SK-N-SH treated with all-trans-retinoic acid at 6 μM for 48 hours (cell line): ENCODE measurements around the gene CILP.
"Not testable (repeated sequence)": the region's sequence is repeated elsewhere in the genome, so short reads cannot be mapped to it uniquely, and the experiment has no call there.

Experiments
- ATAC-seq: fragments of 200-7000 bp; cut with Tn5 transposase; 3 replicates; pipeline ENCODE4 v1.9.1; 2020; ENCODE audit warnings: mild to moderate bottlenecking, moderate library complexity
- ARNTL ChIP-seq: fragments of 450-650 bp; formaldehyde crosslinking; IDR thresholded peaks from 2 replicates; pipeline ENCODE4 v1.5.0; 2020; ENCODE audit warnings: low read depth, mild to moderate bottlenecking, moderate library complexity, borderline replicate concordance
- BACH2 ChIP-seq: fragments of 250-450 bp; sonication (Bioruptor Pico); IDR thresholded peaks from 2 replicates; pipeline ENCODE4 v1.9.0; 2021; ENCODE audit warnings: mild to moderate bottlenecking, borderline replicate concordance
- CSDC2 ChIP-seq: fragments of 250-450 bp; sonication (Bioruptor Pico); IDR thresholded peaks from 2 replicates; pipeline ENCODE4 v1.5.0; 2020; ENCODE audit warnings: mild to moderate bottlenecking, moderate library complexity
- ESRRG ChIP-seq: fragments of 250-450 bp; sonication (Bioruptor Pico); IDR thresholded peaks from 2 replicates; pipeline ENCODE4 v1.6.1; 2021; ENCODE audit warnings: mild to moderate bottlenecking
- GLIS3 ChIP-seq: fragments of 250-450 bp; sonication (Bioruptor Pico); IDR thresholded peaks from 2 replicates; pipeline ENCODE4 v1.5.0; 2020; ENCODE audit warnings: mild to moderate bottlenecking, moderate library complexity
- ISL1 ChIP-seq: fragments of 250-450 bp; sonication (Bioruptor Pico); IDR thresholded peaks from 2 replicates; pipeline ENCODE4 v2.1.2; 2022; ENCODE audit warnings: mild to moderate bottlenecking, moderate library complexity
- PPARA ChIP-seq: fragments of 250-450 bp; sonication (Bioruptor Pico); IDR thresholded peaks from 2 replicates; pipeline ENCODE4 v1.5.0; 2020; ENCODE audit warnings: mild to moderate bottlenecking, borderline replicate concordance
- RARB ChIP-seq: fragments of 250-450 bp; sonication (Bioruptor Pico); IDR thresholded peaks from 2 replicates; pipeline ENCODE4 v1.8.0; 2021; ENCODE audit warnings: mild to moderate bottlenecking, moderate library complexity
- SNAI2 ChIP-seq: fragments of 250-450 bp; sonication (Bioruptor Pico); IDR thresholded peaks from 2 replicates; pipeline ENCODE4 v1.5.0; 2020; ENCODE audit warnings: mild to moderate bottlenecking, moderate library complexity
- TCF4 ChIP-seq: fragments of 250-450 bp; sonication (Bioruptor Pico); IDR thresholded peaks from 2 replicates; pipeline ENCODE4 v1.8.0; 2021; ENCODE audit warnings: mild to moderate bottlenecking, moderate library complexity, borderline replicate concordance
- TOX ChIP-seq: fragments of 250-450 bp; sonication (Bioruptor Pico); IDR thresholded peaks from 2 replicates; pipeline ENCODE4 v1.8.0; 2021; ENCODE audit warnings: mild to moderate bottlenecking, moderate library complexity, borderline replicate concordance
- ZC3H10 ChIP-seq: fragments of 250-450 bp; sonication (Bioruptor Pico); IDR thresholded peaks from 2 replicates; pipeline ENCODE4 v1.5.1; 2021; ENCODE audit warnings: mild to moderate bottlenecking, moderate library complexity
- ZFP3 ChIP-seq: fragments of 250-450 bp; sonication (Bioruptor Pico); IDR thresholded peaks from 2 replicates; pipeline ENCODE4 v1.5.0; 2020; ENCODE audit warnings: mild to moderate bottlenecking, moderate library complexity
- ZFP30 ChIP-seq: fragments of 450-650 bp; formaldehyde crosslinking; IDR thresholded peaks from 2 replicates; pipeline ENCODE4 v1.5.0; 2022; ENCODE audit warnings: mild to moderate bottlenecking, moderate library complexity
- ZNF565 ChIP-seq: fragments of 450-650 bp; formaldehyde crosslinking; conservative IDR thresholded peaks from 2 replicates; pipeline ENCODE4 v1.5.0; 2020; ENCODE audit warnings: low read depth, mild to moderate bottlenecking, moderate library complexity
- ZNF70 ChIP-seq: fragments of 450-650 bp; formaldehyde crosslinking; IDR thresholded peaks from 2 replicates; pipeline ENCODE4 v1.5.0; 2020; ENCODE audit warnings: mild to moderate bottlenecking, moderate library complexity
- ZNF8 ChIP-seq: fragments of 450-650 bp; formaldehyde crosslinking; IDR thresholded peaks from 2 replicates; pipeline ENCODE4 v1.5.0; 2020; ENCODE audit warnings: mild to moderate bottlenecking, moderate library complexity
- TF ChIP-seq, protein P1 (sequence below): fragments of 250-450 bp; sonication (Bioruptor Pico); IDR thresholded peaks from 2 replicates; pipeline ENCODE4 v1.5.1; 2021; ENCODE audit warnings: mild to moderate bottlenecking, moderate library complexity
- TF ChIP-seq, protein P2 (sequence below): fragments of 250-450 bp; sonication (Bioruptor Pico); IDR thresholded peaks from 2 replicates; pipeline ENCODE4 v1.8.0; 2021; ENCODE audit warnings: low read depth, mild to moderate bottlenecking, moderate library complexity, borderline replicate concordance
- TF ChIP-seq, protein P3 (sequence below): fragments of 250-450 bp; sonication (Bioruptor Pico); IDR thresholded peaks from 2 replicates; pipeline ENCODE4 v1.8.0; 2020; ENCODE audit warnings: mild to moderate bottlenecking, moderate library complexity, borderline replicate concordance
- TF ChIP-seq, protein P4 (sequence below): fragments of 250-450 bp; sonication (Bioruptor Pico); IDR thresholded peaks from 2 replicates; pipeline ENCODE4 v1.5.0; 2020; ENCODE audit warnings: mild to moderate bottlenecking, moderate library complexity
- TF ChIP-seq, protein P5 (sequence below): fragments of 250-450 bp; sonication (Bioruptor Pico); IDR thresholded peaks from 2 replicates; pipeline ENCODE4 v1.5.1; 2020; ENCODE audit warnings: low read depth, mild to moderate bottlenecking, moderate library complexity

The CILP gene

DNA sequence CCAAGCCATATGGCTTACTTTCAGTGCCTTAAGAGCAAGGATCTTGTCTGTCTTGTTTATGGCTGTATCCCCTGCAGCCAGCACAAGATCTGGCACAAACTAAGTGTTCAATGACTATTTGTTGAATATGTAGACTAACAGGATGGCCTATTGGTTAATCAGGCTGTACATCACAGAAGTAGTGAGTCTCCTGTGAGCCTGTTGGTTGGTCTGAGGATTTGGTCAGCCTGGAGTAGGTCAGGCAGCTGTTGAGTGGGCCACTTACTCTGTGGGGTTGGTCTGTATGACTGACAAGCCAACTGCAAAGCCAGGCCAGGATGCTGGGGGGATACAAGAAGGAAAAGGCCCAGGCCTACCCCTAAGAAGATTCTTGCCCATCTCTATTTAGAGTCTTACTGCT, 33.4 kb upstream of the CILP start:
- TF ChIP-seq TOX (CRISPR knock-in tag) (no peak), PPARA (CRISPR knock-in tag) (no peak), GLIS3 (CRISPR knock-in tag) (no peak)
- no peak for ATAC-seq

DNA sequence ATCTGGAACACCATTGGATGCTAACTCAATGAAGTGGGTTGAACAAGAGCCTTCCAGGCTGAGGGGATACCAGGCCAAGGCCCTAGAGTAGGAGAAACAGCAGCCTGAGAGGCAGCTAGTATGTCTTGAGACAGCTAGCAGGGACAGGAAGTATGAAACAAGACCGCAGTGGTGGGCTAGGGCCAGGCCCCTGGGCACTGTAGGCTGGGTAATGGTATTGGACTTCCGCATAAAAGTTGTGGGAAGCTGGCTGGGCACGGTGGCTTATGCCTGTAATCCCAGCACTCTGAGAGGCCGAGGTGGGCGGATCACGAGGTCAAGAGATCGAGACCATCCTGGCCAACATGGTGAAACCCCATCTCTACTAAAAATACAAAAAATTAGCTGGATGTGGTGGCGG, 25.2 kb upstream of the CILP start:
- not testable (repeated sequence) for ATAC-seq

DNA sequence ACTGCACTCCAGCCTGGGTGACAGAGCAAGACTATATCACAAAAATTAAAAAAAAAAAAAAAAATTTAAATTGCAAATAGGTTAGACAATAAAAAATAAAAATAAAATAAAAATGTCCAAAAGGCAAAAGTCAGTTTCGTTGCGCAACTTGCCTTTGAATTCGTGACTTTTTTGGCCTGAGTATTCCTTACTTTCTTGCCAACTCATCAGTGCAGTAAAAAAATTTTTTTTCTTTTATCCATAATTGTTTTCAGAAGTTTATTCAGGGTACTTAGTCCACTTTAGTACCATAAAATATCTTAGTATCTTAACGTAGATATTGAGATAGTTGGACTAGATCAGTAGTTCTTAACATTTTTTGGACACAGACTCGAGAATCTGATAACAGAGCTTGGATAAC, 22.4 kb upstream of the CILP start:
- no peak for ATAC-seq
- no peak for TF ChIP-seq PPARA (CRISPR knock-in tag)
- TF ChIP-seq TOX (CRISPR knock-in tag): no peak
- no peak for TF ChIP-seq ESRRG
- no peak for TF ChIP-seq BACH2 (CRISPR knock-in tag)
- no peak for TF ChIP-seq ZFP3
- TF ChIP-seq ZNF70 (CRISPR knock-in tag): no peak
- TF ChIP-seq, protein P1, sequence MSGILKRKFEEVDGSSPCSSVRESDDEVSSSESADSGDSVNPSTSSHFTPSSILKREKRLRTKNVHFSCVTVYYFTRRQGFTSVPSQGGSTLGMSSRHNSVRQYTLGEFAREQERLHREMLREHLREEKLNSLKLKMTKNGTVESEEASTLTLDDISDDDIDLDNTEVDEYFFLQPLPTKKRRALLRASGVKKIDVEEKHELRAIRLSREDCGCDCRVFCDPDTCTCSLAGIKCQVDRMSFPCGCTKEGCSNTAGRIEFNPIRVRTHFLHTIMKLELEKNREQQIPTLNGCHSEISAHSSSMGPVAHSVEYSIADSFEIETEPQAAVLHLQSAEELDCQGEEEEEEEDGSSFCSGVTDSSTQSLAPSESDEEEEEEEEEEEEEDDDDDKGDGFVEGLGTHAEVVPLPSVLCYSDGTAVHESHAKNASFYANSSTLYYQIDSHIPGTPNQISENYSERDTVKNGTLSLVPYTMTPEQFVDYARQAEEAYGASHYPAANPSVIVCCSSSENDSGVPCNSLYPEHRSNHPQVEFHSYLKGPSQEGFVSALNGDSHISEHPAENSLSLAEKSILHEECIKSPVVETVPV (CRISPR knock-in tag): no peak
- no peak for TF ChIP-seq ZC3H10 (CRISPR knock-in tag)
- no peak for TF ChIP-seq ZFP30
- no peak for TF ChIP-seq ZNF8
- TF ChIP-seq ZNF565 (CRISPR knock-in tag): no peak

DNA sequence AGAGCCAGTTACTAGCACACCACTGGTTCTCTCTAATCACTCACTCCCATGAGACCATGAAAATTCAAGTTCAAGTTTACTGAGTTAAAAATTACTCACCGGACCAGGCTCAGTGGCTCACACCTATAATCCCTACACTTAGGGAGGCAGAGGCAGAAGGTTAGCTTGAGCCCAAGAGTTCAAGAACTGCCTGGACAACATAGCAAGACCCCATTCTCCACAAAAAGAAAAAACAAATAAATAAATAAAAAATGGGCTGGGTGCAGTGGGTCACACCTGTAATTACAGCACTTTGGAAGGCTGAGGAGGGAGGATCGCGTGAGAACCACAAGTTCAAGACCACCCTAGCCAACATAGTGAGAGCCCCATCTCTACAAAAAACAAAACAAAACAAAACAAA, 21.2 kb upstream of the CILP start:
- ATAC-seq: no peak
- TF ChIP-seq ISL1: no peak
- TF ChIP-seq ZNF70 (CRISPR knock-in tag): no peak
- no peak for TF ChIP-seq ZFP30
- TF ChIP-seq RARB: no peak
- TF ChIP-seq, protein P2, sequence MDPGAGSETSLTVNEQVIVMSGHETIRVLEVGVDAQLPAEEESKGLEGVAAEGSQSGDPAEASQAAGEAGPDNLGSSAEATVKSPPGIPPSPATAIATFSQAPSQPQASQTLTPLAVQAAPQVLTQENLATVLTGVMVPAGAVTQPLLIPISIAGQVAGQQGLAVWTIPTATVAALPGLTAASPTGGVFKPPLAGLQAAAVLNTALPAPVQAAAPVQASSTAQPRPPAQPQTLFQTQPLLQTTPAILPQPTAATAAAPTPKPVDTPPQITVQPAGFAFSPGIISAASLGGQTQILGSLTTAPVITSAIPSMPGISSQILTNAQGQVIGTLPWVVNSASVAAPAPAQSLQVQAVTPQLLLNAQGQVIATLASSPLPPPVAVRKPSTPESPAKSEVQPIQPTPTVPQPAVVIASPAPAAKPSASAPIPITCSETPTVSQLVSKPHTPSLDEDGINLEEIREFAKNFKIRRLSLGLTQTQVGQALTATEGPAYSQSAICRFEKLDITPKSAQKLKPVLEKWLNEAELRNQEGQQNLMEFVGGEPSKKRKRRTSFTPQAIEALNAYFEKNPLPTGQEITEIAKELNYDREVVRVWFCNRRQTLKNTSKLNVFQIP (CRISPR knock-in tag): no peak
- no peak for TF ChIP-seq PPARA (CRISPR knock-in tag)
- TF ChIP-seq, protein P3, sequence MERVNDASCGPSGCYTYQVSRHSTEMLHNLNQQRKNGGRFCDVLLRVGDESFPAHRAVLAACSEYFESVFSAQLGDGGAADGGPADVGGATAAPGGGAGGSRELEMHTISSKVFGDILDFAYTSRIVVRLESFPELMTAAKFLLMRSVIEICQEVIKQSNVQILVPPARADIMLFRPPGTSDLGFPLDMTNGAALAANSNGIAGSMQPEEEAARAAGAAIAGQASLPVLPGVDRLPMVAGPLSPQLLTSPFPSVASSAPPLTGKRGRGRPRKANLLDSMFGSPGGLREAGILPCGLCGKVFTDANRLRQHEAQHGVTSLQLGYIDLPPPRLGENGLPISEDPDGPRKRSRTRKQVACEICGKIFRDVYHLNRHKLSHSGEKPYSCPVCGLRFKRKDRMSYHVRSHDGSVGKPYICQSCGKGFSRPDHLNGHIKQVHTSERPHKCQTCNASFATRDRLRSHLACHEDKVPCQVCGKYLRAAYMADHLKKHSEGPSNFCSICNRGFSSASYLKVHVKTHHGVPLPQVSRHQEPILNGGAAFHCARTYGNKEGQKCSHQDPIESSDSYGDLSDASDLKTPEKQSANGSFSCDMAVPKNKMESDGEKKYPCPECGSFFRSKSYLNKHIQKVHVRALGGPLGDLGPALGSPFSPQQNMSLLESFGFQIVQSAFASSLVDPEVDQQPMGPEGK (CRISPR knock-in tag): no peak
- no peak for TF ChIP-seq ZC3H10 (CRISPR knock-in tag)
- TF ChIP-seq, protein P4, sequence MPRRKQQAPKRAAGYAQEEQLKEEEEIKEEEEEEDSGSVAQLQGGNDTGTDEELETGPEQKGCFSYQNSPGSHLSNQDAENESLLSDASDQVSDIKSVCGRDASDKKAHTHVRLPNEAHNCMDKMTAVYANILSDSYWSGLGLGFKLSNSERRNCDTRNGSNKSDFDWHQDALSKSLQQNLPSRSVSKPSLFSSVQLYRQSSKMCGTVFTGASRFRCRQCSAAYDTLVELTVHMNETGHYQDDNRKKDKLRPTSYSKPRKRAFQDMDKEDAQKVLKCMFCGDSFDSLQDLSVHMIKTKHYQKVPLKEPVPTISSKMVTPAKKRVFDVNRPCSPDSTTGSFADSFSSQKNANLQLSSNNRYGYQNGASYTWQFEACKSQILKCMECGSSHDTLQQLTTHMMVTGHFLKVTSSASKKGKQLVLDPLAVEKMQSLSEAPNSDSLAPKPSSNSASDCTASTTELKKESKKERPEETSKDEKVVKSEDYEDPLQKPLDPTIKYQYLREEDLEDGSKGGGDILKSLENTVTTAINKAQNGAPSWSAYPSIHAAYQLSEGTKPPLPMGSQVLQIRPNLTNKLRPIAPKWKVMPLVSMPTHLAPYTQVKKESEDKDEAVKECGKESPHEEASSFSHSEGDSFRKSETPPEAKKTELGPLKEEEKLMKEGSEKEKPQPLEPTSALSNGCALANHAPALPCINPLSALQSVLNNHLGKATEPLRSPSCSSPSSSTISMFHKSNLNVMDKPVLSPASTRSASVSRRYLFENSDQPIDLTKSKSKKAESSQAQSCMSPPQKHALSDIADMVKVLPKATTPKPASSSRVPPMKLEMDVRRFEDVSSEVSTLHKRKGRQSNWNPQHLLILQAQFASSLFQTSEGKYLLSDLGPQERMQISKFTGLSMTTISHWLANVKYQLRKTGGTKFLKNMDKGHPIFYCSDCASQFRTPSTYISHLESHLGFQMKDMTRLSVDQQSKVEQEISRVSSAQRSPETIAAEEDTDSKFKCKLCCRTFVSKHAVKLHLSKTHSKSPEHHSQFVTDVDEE (CRISPR knock-in tag): no peak
- TF ChIP-seq TCF4: no peak
- TF ChIP-seq CSDC2 (CRISPR knock-in tag): no peak
- TF ChIP-seq ARNTL: no peak
- TF ChIP-seq TOX (CRISPR knock-in tag): no peak
- no peak for TF ChIP-seq ZFP3
- TF ChIP-seq ZNF565 (CRISPR knock-in tag): no peak
- TF ChIP-seq, protein P5, sequence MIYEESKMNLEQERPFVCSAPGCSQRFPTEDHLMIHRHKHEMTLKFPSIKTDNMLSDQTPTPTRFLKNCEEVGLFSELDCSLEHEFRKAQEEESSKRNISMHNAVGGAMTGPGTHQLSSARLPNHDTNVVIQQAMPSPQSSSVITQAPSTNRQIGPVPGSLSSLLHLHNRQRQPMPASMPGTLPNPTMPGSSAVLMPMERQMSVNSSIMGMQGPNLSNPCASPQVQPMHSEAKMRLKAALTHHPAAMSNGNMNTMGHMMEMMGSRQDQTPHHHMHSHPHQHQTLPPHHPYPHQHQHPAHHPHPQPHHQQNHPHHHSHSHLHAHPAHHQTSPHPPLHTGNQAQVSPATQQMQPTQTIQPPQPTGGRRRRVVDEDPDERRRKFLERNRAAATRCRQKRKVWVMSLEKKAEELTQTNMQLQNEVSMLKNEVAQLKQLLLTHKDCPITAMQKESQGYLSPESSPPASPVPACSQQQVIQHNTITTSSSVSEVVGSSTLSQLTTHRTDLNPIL (CRISPR knock-in tag): no peak
- no peak for TF ChIP-seq BACH2 (CRISPR knock-in tag)
- TF ChIP-seq ESRRG: no peak
- TF ChIP-seq SNAI2 (CRISPR knock-in tag): no peak
- TF ChIP-seq GLIS3 (CRISPR knock-in tag): no peak
